Activated CD4-positive, CD25-positive, alpha-beta regulatory T cell treated with anti-CD3 and anti-CD28 coated beads, Interleukin-2, amount 50 U/mL, for 16 hours (primary cell): ENCODE results near the gene CHRDL2.

Experiments used
- DNase-seq: peaks from one replicate; pipeline ENCODE4 v3.0.0-alpha.2; 2020; ENCODE audit warnings: low read depth, low spot score

The CHRDL2 gene

DNA sequence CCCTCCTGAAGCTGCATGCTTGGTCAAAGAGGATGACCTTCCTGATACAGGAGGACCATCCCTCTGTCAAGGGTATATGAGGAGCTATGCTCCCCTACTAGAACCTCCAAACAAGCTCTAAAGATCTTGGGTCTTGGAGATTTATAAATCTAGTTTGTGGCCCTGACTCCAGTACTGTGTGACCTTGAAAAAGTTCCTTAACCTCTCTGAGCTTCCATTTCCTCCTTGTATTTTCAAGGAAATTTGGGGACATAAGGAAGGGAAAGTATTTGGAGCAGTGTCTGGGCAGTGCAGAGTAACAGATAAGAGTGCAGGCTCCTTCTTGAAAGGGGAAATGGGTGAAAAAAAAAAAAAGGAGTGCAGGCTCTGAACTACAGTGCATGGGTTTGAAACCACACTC is 45.9 kb downstream of the CHRDL2 start:
- DNase-seq = no peak

DNA sequence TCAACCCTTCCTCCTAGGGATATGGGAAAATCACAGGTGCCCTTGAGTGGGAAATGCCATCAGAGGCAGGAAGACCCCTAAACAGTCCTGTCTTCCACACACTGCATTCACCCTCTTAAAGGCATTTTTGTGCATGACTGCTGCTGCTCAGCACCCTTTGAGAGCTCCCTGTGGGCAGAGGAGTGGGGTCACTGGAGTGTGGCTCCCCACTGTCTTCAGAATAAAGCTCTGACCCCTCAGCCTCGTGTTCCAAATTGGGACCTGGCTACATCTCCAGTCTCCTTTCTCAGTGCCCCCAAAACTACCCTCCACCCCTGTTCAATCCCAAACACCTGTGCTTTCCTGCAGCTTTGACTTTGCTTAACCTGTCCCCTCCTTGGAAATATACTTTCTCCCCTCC is 46.6 kb downstream of the CHRDL2 start:
- DNase-seq = no peak

DNA sequence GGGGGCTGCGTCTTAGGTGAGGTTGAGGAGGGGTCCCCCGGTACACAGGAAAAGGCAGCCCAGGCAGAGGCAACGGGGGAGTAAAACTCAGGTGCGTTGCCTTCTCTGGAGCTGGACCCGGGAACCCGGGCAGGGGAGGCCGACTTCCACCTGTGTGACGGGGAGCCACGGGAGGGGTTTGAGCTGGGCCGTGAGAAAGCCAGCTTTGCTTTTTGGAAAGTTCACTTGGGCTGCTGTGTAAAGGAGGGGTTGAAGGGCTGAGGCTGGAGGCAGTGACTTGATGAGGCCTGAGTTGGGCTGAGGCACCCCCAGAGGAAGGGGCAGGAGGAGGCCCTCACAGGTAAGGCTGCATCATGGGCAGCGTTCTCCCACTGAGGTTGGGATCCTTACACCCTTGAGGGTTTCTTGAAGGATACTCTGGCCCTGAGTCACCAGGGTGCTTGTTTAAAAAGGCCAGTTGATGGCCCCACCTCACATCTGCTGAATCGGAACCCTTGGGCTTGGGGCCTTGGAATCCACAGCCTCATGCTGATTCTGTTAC is 47.2 kb downstream of the CHRDL2 start:
- DNase-seq = no peak

DNA sequence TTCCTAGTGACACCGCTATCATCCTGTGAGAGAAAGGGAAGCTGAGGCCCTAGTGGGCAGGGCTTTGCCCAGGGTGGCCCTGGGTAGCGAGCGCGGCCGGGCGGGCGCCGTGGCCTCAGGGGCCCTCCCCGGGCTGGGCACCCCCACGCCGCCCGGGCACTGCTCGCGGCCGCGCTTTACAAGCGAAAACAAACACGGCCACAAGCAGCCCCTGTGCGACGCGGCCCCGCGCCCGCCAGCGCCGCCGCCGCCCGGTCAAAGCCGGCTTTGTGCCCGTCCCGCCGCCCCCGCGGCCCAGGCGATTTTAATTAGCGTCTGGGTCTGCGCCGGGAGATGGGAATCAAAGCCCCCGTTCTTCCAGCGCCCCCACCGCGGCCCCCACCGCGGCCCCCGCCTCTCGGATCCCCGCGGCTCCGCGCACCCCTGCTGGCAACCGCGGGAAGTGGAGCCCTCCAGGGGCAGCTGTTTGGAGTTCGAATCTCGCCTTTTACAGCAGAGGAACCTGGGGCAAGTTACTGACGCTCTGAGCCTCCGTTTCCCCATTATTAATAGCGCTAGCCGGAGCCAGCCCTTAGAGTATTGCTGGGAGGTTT is 47.9 kb downstream of the CHRDL2 start:
- DNase-seq = no peak

DNA sequence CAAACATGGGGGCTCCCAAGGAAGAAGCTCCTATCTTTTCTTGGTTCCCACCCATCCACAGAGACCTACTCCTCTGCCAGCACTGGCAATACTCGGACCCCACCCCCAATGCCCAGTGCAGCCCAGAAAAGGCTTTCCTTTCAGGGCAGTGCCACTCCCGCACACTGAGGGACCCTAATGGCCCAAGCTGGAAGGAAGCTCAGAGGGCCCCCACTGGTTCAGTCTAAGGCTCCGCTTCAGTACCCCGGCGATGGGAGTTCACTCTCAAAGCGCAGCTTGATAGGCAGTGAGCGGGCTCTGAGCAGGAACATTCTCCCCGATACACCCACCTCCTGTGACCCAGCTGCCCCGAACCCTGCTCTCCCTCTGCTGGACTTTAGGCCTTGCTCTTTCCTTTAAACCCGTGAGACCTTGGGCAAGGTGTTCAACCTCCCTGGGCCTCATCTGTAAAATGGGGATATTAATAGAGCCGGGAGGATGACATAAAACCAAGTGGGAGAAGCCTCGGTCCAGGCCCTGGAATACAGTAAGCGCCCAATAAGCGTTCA is 48.4 kb downstream of the CHRDL2 start:
- no peak for DNase-seq

DNA sequence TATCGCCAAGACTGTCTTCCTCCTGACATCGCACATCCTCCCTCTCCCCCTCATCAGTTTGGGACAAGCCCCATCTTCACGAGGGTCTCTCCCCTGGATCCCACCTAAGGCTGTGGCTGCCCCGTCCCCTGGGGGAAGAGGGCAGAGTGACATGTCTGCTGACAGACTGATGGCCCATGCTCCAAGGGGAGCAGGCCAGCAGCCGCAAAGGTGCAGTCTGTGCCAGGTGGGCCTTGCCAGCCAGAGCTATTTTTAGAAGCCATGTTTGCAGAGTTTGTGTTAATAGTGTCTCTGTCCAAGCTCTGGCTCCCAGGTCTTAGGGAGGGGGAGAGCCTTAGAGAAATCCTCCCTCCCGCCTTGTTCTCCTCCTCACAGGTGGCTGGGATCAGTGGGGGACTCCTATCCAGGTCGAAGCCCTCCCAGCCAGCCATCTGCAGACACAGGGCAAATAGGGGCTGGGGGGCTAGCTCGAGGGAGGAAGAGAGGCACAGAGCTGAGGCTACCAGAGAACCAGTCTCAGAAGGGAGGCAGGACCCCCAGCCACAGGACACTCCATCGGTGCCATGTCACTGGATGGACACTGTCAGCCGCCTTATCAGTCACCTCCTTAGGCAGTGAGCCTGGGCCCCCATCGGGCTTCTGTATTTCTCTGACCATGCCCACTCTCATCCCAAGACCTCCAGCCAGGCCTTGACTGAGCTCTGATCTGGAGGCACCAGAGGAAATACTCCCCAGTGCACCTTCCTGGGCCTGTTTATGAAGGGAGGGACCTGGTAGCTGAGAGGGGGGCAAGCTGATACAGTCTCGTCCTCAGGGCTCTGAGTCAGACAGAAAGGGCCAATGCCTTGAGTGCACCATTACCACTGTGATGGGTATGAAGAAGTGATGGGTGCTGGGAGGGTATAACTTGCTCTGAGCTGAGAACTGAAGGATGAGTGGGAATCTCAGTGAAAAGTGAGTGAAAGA is 49.3 kb downstream of the CHRDL2 start:
- no peak for DNase-seq

DNA sequence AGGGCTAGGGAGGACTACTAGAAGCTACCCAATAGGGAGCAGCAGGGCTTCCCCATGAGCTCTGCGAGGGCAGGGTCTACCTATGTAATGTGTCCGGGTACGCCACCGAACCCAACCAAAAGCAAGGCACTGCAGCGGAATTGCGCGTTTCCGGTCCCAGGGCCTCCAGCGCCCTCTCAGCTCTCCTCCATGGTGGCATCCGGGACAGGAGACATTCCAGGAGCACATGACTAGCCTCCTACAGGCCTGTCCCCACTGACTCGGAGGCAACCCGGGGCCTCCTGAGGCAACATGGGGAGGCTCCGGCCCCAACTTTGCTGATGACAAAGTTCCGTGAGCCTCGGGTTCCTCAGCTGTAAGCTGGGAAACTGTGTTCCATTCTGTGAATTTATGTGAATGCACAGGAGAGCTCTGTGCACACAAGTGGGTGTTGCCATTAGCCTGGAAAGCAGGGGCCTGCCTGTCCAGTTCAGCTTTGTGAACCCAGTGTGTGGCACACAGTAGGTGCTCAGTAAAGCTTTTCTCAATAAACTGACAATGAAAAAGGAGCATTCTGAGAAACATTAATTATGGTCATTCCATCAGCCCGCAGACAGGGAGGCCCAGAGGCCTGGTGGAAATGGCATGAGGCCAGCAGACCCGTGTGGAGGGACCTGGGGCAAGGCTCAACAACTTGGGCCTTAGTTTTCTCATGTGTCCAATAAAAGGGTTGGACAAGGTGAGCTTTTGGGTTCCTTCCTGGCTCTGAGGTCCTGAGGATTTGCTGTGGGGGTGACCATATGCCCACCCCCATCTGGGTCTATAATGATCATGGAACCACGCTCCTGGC is 50.3 kb downstream of the CHRDL2 start:
- DNase-seq = no peak

DNA sequence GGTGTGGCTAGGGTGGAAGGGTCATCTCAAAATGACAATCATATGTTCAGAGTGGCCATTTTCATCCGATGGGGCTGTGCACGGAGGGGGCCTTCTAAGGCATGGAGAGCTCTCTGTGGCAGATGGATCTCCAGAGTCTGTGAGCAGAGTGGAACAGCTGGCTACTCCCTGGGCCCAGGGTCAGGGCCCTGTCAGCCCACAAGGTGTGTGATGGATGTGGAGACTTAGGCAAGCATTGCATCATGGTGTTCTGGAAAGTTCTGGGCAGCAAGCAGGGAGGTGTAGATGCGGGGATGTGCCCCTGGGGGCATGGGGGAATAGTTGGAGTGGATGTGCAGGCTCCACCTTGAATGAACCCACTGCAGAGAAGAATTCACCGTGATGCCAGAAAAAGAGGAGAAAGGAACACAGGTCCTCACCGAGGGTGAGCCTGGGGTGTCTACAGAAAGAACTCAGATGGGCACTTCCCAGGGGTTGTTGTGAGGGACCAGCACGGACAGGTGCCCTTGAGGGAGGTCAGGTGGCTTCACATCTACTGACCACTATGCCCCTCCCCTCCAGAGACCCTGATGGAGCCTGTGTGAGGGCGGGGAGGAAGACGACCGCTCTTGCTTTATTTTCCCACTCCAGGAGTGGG is 51.1 kb downstream of the CHRDL2 start:
- DNase-seq = no peak

DNA sequence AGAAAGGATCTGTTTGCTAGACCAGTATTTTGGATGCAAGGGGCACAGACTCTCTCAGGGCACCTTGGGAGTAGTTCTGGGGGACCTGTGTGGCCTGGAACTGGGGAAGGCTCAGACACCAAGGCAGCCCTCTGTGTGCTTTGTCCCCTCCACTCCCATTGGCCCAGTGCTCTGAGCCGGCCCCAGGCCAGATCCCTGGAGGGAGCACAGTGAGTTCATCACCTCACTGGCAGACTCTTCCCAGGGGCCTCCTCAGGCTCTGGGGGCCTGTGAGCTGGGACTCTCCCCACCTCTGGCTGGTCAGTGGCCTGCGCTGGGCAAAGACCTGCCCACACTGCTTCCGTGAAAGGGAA is 51.7 kb downstream of the CHRDL2 start:
- no peak for DNase-seq

DNA sequence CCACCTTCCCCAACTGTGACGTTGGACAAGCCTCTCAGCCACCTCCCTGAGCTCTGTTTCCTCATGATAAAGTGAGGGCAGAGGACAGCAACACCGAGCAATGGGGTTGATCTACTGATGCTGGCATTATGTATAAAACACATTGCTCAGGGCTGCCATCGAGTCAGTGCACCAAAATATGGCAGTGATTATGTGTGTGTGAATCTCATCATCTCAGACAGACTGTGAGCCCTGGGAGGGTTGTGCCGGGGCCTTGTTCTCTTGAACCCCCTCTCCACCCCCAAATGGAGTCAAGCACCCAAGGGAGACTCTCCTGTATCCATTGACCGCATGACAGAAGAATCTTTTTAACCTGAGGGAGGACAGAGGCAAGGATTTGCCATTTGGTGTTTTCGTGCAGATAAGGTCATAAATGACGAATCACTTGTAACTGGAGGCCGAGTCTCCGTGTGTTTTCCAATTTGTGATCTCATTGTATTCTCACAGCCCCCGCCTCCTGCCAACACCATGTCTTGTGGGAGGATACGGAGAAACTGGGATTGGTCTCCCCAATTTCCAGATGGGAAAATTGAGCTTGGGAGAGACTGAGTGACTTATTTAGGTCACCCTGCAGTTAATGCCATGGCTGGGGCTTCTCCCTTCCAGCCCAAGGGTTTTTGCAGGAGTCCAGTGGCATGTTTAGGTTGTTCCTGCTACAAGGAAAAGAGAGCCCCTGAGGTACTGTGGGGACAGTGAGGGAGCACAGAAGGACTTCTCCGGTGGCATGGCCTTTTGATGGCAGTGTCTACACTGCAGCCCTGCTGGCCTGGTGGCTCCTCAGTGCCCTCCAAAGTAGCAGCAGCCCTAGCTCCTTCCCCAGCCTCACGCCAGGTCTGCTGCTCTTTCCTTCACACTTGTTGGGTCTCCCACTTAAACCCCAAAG is 52.4 kb downstream of the CHRDL2 start:
- no peak for DNase-seq

DNA sequence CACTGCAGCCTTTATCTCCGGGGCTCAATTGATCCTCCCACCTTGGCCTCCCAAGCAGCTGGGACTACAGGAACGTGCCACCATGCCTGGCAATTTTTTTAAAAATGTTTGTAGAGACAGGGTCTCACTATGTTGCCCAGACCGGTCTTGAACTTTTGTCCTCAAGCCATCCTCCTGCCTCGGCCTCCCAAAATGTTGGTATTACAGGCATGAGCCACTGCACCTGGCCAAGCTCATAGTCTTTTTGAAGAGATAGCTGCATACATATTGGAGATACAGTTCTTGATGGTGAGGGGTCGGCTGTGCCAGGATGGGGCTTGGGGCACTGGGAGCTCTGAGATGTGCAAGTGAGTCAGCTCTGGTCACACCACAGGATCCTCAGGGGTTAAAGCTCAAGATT is 53.2 kb downstream of the CHRDL2 start:
- DNase-seq = no peak

DNA sequence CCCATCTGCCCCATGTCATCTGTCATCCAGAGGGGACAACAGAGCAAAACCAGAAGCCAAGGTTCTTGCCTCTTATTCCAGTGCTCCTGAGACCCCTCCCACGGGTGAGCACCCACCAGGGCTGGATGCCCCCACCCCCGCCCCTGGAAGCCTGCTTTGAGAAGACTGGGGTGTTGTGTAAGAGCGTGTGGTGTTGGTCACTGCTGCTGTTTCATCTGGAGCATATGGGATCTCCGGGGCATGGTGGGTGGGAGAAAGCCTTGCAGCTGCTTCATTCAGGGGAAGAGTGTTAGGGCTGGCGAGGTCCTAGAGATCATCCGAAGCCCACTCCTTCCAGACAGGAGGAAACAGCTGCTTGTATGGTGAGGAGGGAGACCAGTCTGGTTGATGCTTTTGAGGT is 54.1 kb downstream of the CHRDL2 start:
- DNase-seq = no peak

DNA sequence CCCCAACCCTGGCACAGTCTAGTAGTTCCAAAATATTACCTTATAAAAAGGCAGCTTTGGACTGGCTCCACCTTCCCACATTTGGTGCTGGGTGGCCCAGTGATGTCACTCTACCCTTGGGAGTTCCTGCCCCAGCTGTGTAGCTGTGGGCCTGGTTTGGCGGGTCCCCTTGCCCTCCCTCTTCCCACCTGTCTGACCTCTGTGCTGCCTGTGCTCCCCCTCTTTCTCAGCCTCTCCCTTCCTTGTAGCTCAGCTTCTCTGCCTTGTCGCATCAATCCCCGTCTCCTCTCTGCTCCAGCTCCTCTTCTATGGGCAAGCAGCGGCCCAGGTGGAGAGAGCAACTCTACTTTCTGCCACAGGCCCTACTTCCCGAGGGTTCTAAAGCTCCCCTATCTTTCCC is 54.6 kb downstream of the CHRDL2 start:
- DNase-seq = no peak

DNA sequence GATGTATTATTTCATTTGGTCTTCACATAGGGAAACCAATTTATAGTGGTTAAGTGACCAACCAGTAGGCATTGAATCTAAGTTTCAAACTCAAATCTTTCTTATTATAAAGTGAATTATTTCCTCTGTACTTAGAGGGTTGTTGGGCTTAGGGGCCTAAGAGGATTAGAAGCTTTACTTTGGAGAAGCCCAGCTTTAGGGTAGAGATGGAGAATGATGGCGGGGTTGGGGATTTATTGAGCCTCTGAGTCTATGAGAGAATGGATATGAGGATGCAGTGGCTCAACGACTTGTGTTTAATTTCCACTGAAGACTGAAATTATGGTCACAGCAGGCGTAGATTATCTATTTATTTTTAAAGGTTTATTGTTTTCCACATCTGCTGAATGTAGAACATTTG is 55.5 kb downstream of the CHRDL2 start:
- DNase-seq = no peak

DNA sequence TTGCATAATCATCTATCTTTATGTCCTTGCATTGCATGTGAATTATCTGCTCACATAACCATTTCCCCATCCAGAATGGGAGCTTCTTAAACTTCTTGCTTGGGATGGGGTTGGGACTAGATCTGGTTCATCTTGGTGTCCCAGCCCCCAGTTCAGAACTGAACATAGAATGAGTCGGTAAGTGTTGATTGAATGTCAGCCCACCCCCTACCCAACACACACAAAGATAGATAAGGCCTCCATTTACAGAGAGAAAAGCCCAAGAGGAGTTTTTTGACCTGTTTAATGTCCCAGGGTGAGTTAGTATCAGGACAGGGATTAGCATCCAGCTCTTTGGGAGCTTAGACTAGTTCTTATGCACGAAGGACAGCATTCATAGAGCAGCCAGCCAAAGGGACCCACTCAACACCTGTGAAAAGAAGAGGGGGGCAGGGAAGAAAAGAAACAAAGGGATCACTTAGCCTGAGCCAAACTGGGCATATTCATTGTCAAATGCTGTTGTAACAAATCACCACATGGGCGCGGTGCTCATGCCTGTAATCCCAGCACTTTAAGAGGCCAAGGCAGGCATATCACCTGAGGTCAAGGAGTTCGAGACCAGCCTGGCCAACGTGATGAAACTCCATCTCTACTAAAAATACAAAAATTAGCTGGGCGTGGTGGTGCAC is 57.4 kb downstream of the CHRDL2 start:
- no peak for DNase-seq

DNA sequence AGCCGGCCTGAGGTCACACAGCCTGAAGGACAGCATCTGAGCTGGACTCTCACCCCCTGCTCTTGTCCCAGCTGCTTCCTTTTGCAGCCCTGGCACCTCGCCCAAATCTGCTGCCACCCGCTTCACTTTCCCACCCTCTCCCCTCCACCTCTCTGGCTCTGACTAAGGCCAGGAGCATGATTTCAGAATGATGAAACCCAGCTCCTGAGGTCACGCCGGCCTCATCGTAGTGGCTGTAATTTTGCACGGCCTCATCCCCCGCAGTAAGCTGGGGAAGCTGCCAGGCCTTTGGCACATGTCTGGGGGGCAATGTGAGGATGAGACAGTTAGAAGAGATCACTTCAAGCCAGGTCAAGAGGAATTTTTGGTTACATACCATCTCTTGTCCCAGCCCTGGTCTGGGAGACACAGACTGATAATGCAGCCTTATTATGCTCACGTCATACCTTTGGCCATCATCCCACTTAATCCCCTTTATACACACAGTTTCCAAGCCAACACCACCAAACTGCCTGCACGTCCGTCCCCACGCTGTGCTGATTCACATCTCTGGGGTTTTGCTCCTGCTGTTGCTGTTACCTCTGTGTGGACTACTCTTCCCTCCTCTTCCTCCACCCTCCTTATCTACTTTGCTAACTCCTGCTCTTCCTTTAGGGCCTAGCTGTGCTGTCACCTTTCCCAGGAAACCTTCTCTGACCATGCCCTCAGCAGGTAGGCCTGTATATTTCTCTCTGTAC is 58.1 kb downstream of the CHRDL2 start:
- no peak for DNase-seq

DNA sequence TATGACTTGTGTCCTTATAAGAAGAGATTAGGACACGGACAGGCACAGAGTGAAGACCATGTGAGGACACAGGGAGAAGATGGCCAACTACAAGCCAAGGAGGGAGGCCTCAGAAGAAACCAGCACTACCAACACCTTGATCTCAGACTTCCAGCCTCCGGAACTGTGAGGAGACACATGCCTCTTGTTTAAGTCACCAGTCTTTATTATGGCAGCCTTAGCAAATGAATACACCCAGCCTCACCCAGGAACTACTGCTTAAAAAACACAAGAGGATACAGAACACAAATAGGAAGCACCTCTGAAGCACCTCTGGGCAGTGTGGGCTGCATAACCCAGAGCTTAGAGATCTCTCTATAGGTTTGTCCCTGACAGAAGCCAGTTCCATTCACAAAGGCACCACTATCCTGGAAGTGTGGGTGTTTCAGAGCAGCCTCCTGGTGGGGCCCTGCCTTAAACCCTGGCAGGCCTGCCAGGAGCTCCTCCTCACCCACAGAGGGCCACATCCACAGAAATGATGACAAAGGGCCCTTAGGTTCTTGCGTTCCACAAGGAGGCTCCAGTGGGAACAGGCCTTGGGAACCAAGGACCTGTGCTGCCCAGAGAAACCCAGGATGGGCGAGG is 58.8 kb downstream of the CHRDL2 start:
- no peak for DNase-seq

DNA sequence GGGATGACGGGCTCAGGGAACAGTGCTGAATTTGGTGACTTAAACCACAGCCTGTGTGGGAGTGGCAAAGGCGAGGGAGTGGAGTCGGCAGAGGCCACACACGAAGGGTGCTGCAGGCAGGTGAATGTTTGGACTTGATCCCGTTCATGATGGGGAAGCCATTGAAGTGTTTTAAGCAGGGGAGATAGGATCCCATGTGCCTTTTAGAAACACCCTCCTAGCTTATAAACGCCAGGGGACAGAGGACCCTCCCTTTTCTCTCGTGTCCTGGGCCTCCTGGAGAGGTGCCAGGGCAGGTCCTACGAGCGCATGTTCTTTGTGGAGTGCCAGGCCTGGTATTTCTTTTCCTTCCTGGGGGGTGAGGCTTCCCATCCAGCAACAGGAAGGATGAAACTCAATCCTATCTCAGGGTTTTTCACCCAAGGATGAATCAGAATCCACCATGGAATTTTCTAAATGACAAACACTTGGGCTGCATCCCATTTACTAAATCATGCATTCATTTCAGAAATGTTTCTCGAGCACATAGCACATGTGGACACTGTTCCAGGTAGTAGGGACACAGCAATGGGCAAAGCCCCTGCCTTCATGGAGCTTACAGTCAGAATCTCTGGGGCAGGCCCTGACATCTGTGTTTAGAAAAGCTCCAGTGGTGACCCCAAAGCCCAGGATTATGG is 59.6 kb downstream of the CHRDL2 start:
- no peak for DNase-seq
